IMR-90 (cell line): ENCODE measurements around the gene FCMR. TPM values are rescaled to one million over a fixed set of nuclear protein-coding genes. Genes with fewer than 3 reads are reported as not detected.

ENCODE experiments used
- ATAC-seq: fragments of 200-7000 bp; cut with Tn5 transposase; 2 replicates; pipeline ENCODE4 v1.9.1; 2020; ENCODE audit warnings: low read depth, mild to moderate bottlenecking, moderate library complexity
- BruUV-seq: library from RNA; stranded (reverse); fragments of 400-500 nt; replicated peaks from 2 replicates; lab custom pipeline; 2021; lab: Mats Ljungman, UMichigan
- CTCF ChIA-PET: fragments of 300-600 bp; formaldehyde crosslinking; extraction: SDS; loops from one replicate; lab custom pipeline; 2021; ENCODE audit warnings: antibody characterized with exemption; lab: Yijun Ruan, JAX
- POLR2A ChIA-PET: fragments of 300-600 bp; sonication (Branson Sonifier 250); formaldehyde crosslinking; loops from one replicate; lab custom pipeline; 2022; ENCODE audit warnings: antibody characterized with exemption; ENCODE audit not compliant: unreplicated experiment; lab: Charles Lee
- DNase-seq: peaks from one replicate; pipeline ENCODE4 v3.0.0; 2013
- H2AFZ ChIP-seq: replicated peaks from 2 replicates; pipeline ENCODE3; 2013; ENCODE audit warnings: low read length, mild to moderate bottlenecking; ENCODE audit not compliant: poor library complexity
- H2AK5ac ChIP-seq: 2 replicates; pipeline ENCODE4 v1.6.1; 2013; ENCODE audit warnings: low read depth, low read length, inconsistent platforms
- H2AK9ac ChIP-seq: replicated peaks from 2 replicates; pipeline ENCODE3; 2013; ENCODE audit warnings: mild to moderate bottlenecking, low read depth, low read length, moderate library complexity; ENCODE audit not compliant: poor library complexity
- H2BK120ac ChIP-seq: 2 replicates; pipeline ENCODE4 v1.6.1; 2013; ENCODE audit warnings: low read depth, low read length, inconsistent platforms
- H2BK15ac ChIP-seq: 3 replicates; pipeline ENCODE4 v1.6.1; 2013; ENCODE audit warnings: low read depth, low read length, inconsistent platforms
- H2BK20ac ChIP-seq: 2 replicates; pipeline ENCODE4 v1.6.1; 2013; ENCODE audit warnings: low read depth, mild to moderate bottlenecking, inconsistent platforms, low read length, moderate library complexity
- H2BK5ac ChIP-seq: 2 replicates; pipeline ENCODE4 v1.6.1; 2013; ENCODE audit warnings: mild to moderate bottlenecking, low read depth, low read length, inconsistent platforms; ENCODE audit not compliant: poor library complexity, severe bottlenecking
- H3K14ac ChIP-seq: replicated peaks from 2 replicates; pipeline ENCODE4 v1.6.1; 2013; ENCODE audit warnings: low read depth, low read length, inconsistent platforms
- H3K18ac ChIP-seq: 2 replicates; pipeline ENCODE4 v1.6.1; 2013; ENCODE audit warnings: low read depth, low read length, control low read depth
- H3K23ac ChIP-seq: 2 replicates; pipeline ENCODE4 v1.6.1; 2013; ENCODE audit warnings: low read depth, low read length, inconsistent platforms
- H3K27ac ChIP-seq: 2 replicates; pipeline ENCODE4 v1.5.1; 2013; ENCODE audit warnings: mild to moderate bottlenecking, control low read depth, low read length; ENCODE audit not compliant: insufficient read depth
- H3K27me3 ChIP-seq: 2 replicates; pipeline ENCODE4 v1.6.1; 2013; ENCODE audit warnings: low read length; ENCODE audit not compliant: control insufficient read depth, insufficient read depth
- H3K36me3 ChIP-seq: 2 replicates; pipeline ENCODE4 v1.6.1; 2013; ENCODE audit warnings: low read length, mixed read lengths; ENCODE audit not compliant: control insufficient read depth, insufficient read depth
- H3K4ac ChIP-seq: 2 replicates; pipeline ENCODE4 v1.6.1; 2013; ENCODE audit warnings: low read depth, low read length, inconsistent platforms
- H3K4me1 ChIP-seq: 2 replicates; pipeline ENCODE4 v1.6.1; 2013; ENCODE audit warnings: low read length, mixed read lengths; ENCODE audit not compliant: control insufficient read depth, insufficient read depth
- H3K4me2 ChIP-seq: 2 replicates; pipeline ENCODE4 v1.6.1; 2013; ENCODE audit warnings: low read depth, mild to moderate bottlenecking, control low read depth, low read length, moderate library complexity
- H3K4me3 ChIP-seq: 2 replicates; pipeline ENCODE4 v1.5.1; 2013; ENCODE audit warnings: low read depth, mild to moderate bottlenecking, control low read depth, low read length, moderate library complexity; ENCODE audit not compliant: insufficient read depth
- H3K56ac ChIP-seq: 2 replicates; pipeline ENCODE4 v1.6.1; 2013; ENCODE audit warnings: low read length, inconsistent platforms; ENCODE audit not compliant: insufficient read depth; ENCODE audit errors: extremely low read depth
- H3K79me1 ChIP-seq, 2 experiments: 2 replicates each; pipeline ENCODE4 v1.6.1; 2013; ENCODE audit warnings: low read length in 2 of 2, inconsistent platforms in 1 of 2, low read depth in 1 of 2
- H3K9ac ChIP-seq: 2 replicates; pipeline ENCODE4 v1.6.1; 2013; ENCODE audit warnings: low read depth, low read length, control low read depth
- H3K9me1 ChIP-seq: 2 replicates; pipeline ENCODE4 v1.6.1; 2013; ENCODE audit warnings: low read length, inconsistent platforms; ENCODE audit not compliant: insufficient read depth
- H3K9me3 ChIP-seq: 2 replicates; pipeline ENCODE4 v1.6.1; 2013; ENCODE audit warnings: low read length; ENCODE audit not compliant: control insufficient read depth, insufficient read depth
- H4K20me1 ChIP-seq: 2 replicates; pipeline ENCODE4 v1.6.1; 2013; ENCODE audit warnings: low read length, inconsistent platforms; ENCODE audit not compliant: insufficient read depth
- H4K5ac ChIP-seq: 2 replicates; pipeline ENCODE4 v1.6.1; 2013; ENCODE audit warnings: mild to moderate bottlenecking, low read depth, low read length, control low read depth
- H4K8ac ChIP-seq, 2 experiments: 2 replicates each; pipeline ENCODE4 v1.6.1; 2013; ENCODE audit warnings: low read depth in 2 of 2, low read length in 2 of 2, control low read depth in 1 of 2, inconsistent platforms in 1 of 2
- H4K91ac ChIP-seq: 2 replicates; pipeline ENCODE4 v1.6.1; 2013; ENCODE audit warnings: low read depth, low read length, inconsistent platforms; ENCODE audit not compliant: insufficient read depth
- CEBPB ChIP-seq: IDR thresholded peaks from 2 replicates; pipeline ENCODE4 v1.6.1; 2012; ENCODE audit warnings: low read depth, low read length, improper control_type of control experiment
- MAFK ChIP-seq: IDR thresholded peaks from 2 replicates; pipeline ENCODE4 v1.6.1; 2012; ENCODE audit warnings: low read depth, low read length, improper control_type of control experiment
- POLR2A ChIP-seq: IDR thresholded peaks from 2 replicates; pipeline ENCODE4 v1.6.1; 2012; ENCODE audit warnings: mild to moderate bottlenecking, low read depth, low read length
- WGBS, 2 experiments: methylation state at CpG; one replicate each; pipeline versions ENCODE4 v1.1.5 to v1.1.7; 2013; ENCODE audit warnings: missing lambda C conversion rate in 2 of 2; ENCODE audit not compliant: insufficient read length in 1 of 2; ENCODE audit errors: extremely low coverage in 2 of 2; 5-methylcytosine and 5-hydroxymethylcytosine counted together
- dilution Hi-C: fragments of 300-500 bp; cut with HindIII; formaldehyde crosslinking; loops from one replicate; pipeline ENCODE4 v1.14.3; 2018; ENCODE audit warnings: low sequenced_read_pairs; ENCODE audit not compliant: unreplicated experiment
- in situ Hi-C: fragments of 300-500 bp; cut with MboI; formaldehyde crosslinking; loops from 3 replicates; pipeline ENCODE4 v1.14.3; 2019; ENCODE audit warnings: low sequenced_read_pairs, inconsistent platforms, mixed read lengths
- intact Hi-C: fragments of 100-400 bp; cut with micrococcal nuclease; formaldehyde crosslinking; loops from 2 replicates; pipeline ENCODE4 v1.10.0; 2022
- polyA plus RNA-seq, 3 experiments: library from polyadenylated mRNA; depleted of rRNA; stranded (reverse); fragments of >200 nt; gene quantifications; 2 replicates each; pipeline ENCODE4 v1.2.3, GENCODE V29; 2012; ENCODE audit warnings: low replicate concordance in 1 of 3
- total RNA-seq: library from RNA; depleted of rRNA; stranded (reverse); fragments of >200 nt; gene quantifications from 2 replicates; pipeline ENCODE4 v1.2.3, GENCODE V29; 2012

Gene FCMR
- total and polyA plus RNA-seq, 2 of the 4 experiments (the other 2 are of a cell fraction): 0.09 TPM; not detected in 1

- peak overlapping the region; percentile 75 for H2BK20ac ChIP-seq
- dilution Hi-C loops (no loop called here), in situ Hi-C loops (no loop called here), intact Hi-C loops (loop anchor here (1.0 kb wide), 1 partner anchor 32 kb away; no protein-coding TSS in a partner anchor)
- no CpG with 5 or more reads among the region's 2 CpGs for WGBS, 2 experiments
- H2AK9ac ChIP-seq: no peak overlapping the region
- no peak overlapping the region for H3K18ac ChIP-seq
- peak overlapping the region; percentile 35 for H2BK120ac ChIP-seq
- TF ChIP-seq MAFK (no peak), POLR2A (no peak), CEBPB (no peak)
- BruUV-seq: no TSS peak
- H2AK5ac ChIP-seq: peak overlapping the region; percentile 36
- no peak overlapping the region for H3K56ac ChIP-seq
- H3K9ac ChIP-seq: no peak overlapping the region
- H4K91ac ChIP-seq: peak overlapping the region; percentile 24; the same call in 1 of the 2 replicates
- ChIA-PET POLR2A (interaction anchor here (0.6 kb wide), 1 partner anchor 70 kb away, joined by 3 read pairs; no protein-coding TSS in a partner anchor), CTCF (no interaction called here)
- H3K27ac ChIP-seq: no peak overlapping the region
- H4K5ac ChIP-seq: no peak overlapping the region
- DNase-seq: peak; percentile 27
- no peaks in the 10 kb centered on the region for H4K20me1 ChIP-seq
- H3K4me3 ChIP-seq: no peak overlapping the region
- H3K27me3 ChIP-seq: no peaks in the 10 kb centered on the region
- ATAC-seq: no peak
- H3K4me2 ChIP-seq: no peak overlapping the region
- H3K9me1 ChIP-seq: peaks cover 20% of the 10 kb centered on the region
- no peaks in the 10 kb centered on the region for H3K9me3 ChIP-seq
- no peak overlapping the region for H3K23ac ChIP-seq
- peak overlapping the region; percentile 31 to 37; a peak in 1 of 4 replicates for H4K8ac ChIP-seq
- H3K4me1 ChIP-seq: peaks cover 12% of the 10 kb centered on the region
- no peak overlapping the region for H2BK5ac ChIP-seq
- H2AFZ ChIP-seq: no peak overlapping the region
- peaks cover 0 to 17% of the 10 kb centered on the region in 2 experiments; a peak in 2 of 4 replicates for H3K79me1 ChIP-seq
- H3K36me3 ChIP-seq: no peaks in the 10 kb centered on the region
- peak overlapping the region; percentile 73; the same call in 1 of the 2 replicates for H3K4ac ChIP-seq
- peak overlapping the region; percentile 46 for H3K14ac ChIP-seq
- peak overlapping the region; percentile 82; the same call in 2 of the 3 replicates for H2BK15ac ChIP-seq
These were observed 18.1 kb downstream of the FCMR start for GRCh38 chr1:206903687-206904086.
